B cell (primary cell): Measurements from ENCODE around the gene KCNIP1. TPM values are rescaled to one million over a fixed set of nuclear protein-coding genes. Genes with fewer than 3 reads are reported as not detected.

Experiments used
- ATAC-seq: fragments of 200-7000 bp; cut with Tn5 transposase; one replicate; pipeline ENCODE4 v1.10.0; 2021; ENCODE audit warnings: low read depth, mild to moderate bottlenecking, moderate number of reproducible peaks, moderate library complexity
- CTCF ChIA-PET: fragments of 350-600 bp; sonication (Branson Sonifier 250); formaldehyde crosslinking; loops from one replicate; lab custom pipeline; 2021; ENCODE audit warnings: antibody characterized with exemption, inconsistent platforms; lab: Charles Lee
- POLR2A ChIA-PET: fragments of 350-600 bp; sonication (Branson Sonifier 250); formaldehyde crosslinking; loops from one replicate; lab custom pipeline; 2021; ENCODE audit warnings: antibody characterized with exemption; lab: Charles Lee
- DNase-seq: peaks from one replicate; pipeline ENCODE4 v3.0.0; 2013
- H2AFZ ChIP-seq: 2 replicates; pipeline ENCODE4 v1.6.1; 2012; ENCODE audit warnings: mild to moderate bottlenecking, low read depth, low read length; ENCODE audit not compliant: insufficient read depth, poor library complexity, severe bottlenecking
- H3K27ac ChIP-seq, 2 donors: 1 replicate in 1 of 2; 2 replicates in 1 of 2; pipeline ENCODE4 v1.5.1; 2012 to 2013; ENCODE audit warnings: low read length in 2 of 2, mild to moderate bottlenecking in 2 of 2, moderate library complexity in 1 of 2
- H3K27me3 ChIP-seq, 4 experiments: fragments of 200-600 bp in 1 of 4; sonication (generic) in 1 of 4; replicated peaks in 1 of 4; 1 replicate in 2 of 4; 2 replicates in 2 of 4; pipeline versions ENCODE4 v1.6.1 to v1.7.0; 2013 to 2016; ENCODE audit warnings: low read length in 3 of 4, mild to moderate bottlenecking in 2 of 4, mixed read lengths in 1 of 4, moderate library complexity in 1 of 4; ENCODE audit not compliant: insufficient read depth in 4 of 4, control insufficient read depth in 3 of 4; ENCODE audit errors: control extremely low read depth in 1 of 4
- H3K36me3 ChIP-seq, 2 experiments: replicated peaks in 1 of 2; 1 replicate in 1 of 2; 2 replicates in 1 of 2; pipeline versions ENCODE4 v1.6.1 to v1.7.1; 2013; ENCODE audit warnings: low read length in 1 of 2; ENCODE audit not compliant: insufficient read depth in 2 of 2, control insufficient read depth in 1 of 2; ENCODE audit errors: control extremely low read depth in 1 of 2, extremely low read depth in 1 of 2
- H3K4me1 ChIP-seq, 2 donors: fragments of 200-600 bp in 1 of 2; sonication (generic) in 1 of 2; 1 replicate in 1 of 2; 2 replicates in 1 of 2; pipeline versions ENCODE4 v1.5.1 to v1.6.1; 2013 to 2017; ENCODE audit warnings: low read length in 2 of 2; ENCODE audit not compliant: control insufficient read depth in 2 of 2, insufficient read depth in 2 of 2
- H3K4me2 ChIP-seq: replicated peaks from 2 replicates; pipeline ENCODE3; 2012; ENCODE audit warnings: mild to moderate bottlenecking, low read depth, low read length; ENCODE audit not compliant: poor library complexity, severe bottlenecking
- H3K4me3 ChIP-seq, 5 experiments: fragments of 200-600 bp in 1 of 5; sonication (generic) in 1 of 5; 1 replicate in 3 of 5; 2 replicates in 2 of 5; pipeline versions ENCODE4 v1.5.1 to v1.7.0; 2011 to 2016; ENCODE audit warnings: low read length in 4 of 5, mild to moderate bottlenecking in 4 of 5, low read depth in 2 of 5, control low read depth in 1 of 5, moderate library complexity in 1 of 5; ENCODE audit not compliant: insufficient read depth in 1 of 5; ENCODE audit errors: control extremely low read depth in 1 of 5, extremely low read depth in 1 of 5
- H3K79me2 ChIP-seq: fragments of 200-600 bp; sonication (generic); one replicate; pipeline ENCODE4 v1.6.0; 2016; ENCODE audit warnings: low read length; ENCODE audit not compliant: control insufficient read depth, insufficient read depth
- H3K9ac ChIP-seq: fragments of 200-600 bp; sonication (generic); 2 replicates; pipeline ENCODE4 v1.6.1; 2017; ENCODE audit warnings: mild to moderate bottlenecking, low read length, moderate library complexity
- H3K9me3 ChIP-seq, 3 donors: one replicate each; pipeline versions ENCODE4 v1.6.1 to v1.7.1; 2013; ENCODE audit warnings: low read length in 2 of 3; ENCODE audit not compliant: control insufficient read depth in 2 of 3, insufficient read depth in 1 of 3; ENCODE audit errors: control extremely low read depth in 1 of 3
- H4K20me1 ChIP-seq: 2 replicates; pipeline ENCODE4 v1.6.0; 2012; ENCODE audit warnings: mild to moderate bottlenecking, low read length; ENCODE audit not compliant: insufficient read depth, control insufficient read depth, poor library complexity, severe bottlenecking
- H3K27ac Mint-ChIP-seq: one replicate; pipeline ENCODE4 v1.8.0; 2021; ENCODE audit warnings: mixed read lengths
- H3K27me3 Mint-ChIP-seq: one replicate; pipeline ENCODE4 v1.8.0; 2021; ENCODE audit warnings: mixed read lengths
- H3K4me1 Mint-ChIP-seq: one replicate; pipeline ENCODE4 v1.8.0; 2021; ENCODE audit warnings: mixed read lengths
- H3K4me3 Mint-ChIP-seq: one replicate; pipeline ENCODE4 v1.8.0; 2021; ENCODE audit warnings: mixed read lengths
- H3K9me3 Mint-ChIP-seq: one replicate; pipeline ENCODE4 v1.8.0; 2022; ENCODE audit warnings: mixed read lengths; ENCODE audit not compliant: insufficient read depth
- EZH2 ChIP-seq: IDR thresholded peaks from 2 replicates; pipeline ENCODE4 v1.6.1; 2012; ENCODE audit warnings: borderline replicate concordance, low read depth, mild to moderate bottlenecking, moderate library complexity, low read length; ENCODE audit not compliant: insufficient read depth, poor library complexity, severe bottlenecking
- WGBS: methylation state at CpG from one replicate; pipeline ENCODE4 v1.1.5; 2013; ENCODE audit warnings: missing lambda C conversion rate; ENCODE audit not compliant: insufficient coverage; 5-methylcytosine and 5-hydroxymethylcytosine counted together
- intact Hi-C: fragments of 100-400 bp; cut with micrococcal nuclease; formaldehyde crosslinking; loops from one replicate; pipeline ENCODE4 v1.10.0; 2022
- polyA plus RNA-seq: library from polyadenylated mRNA; depleted of rRNA; stranded (reverse); fragments of >200 nt; gene quantifications from 2 replicates; pipeline ENCODE4 v1.2.3, GENCODE V29; 2012
- total RNA-seq, 2 donors: library from RNA; stranded (reverse); fragments of 120-200 nt in 1 of 2; gene quantifications; 1 replicate in 1 of 2; 2 replicates in 1 of 2; pipeline versions ENCODE4 v1.2.3 to v1.2.4, GENCODE V29; 2013 to 2022
- TF ChIP-seq, protein P1 (sequence below): fragments of 200-600 bp; IDR thresholded peaks from one replicate; pipeline ENCODE4 v1.8.0; 2022; ENCODE audit warnings: antibody characterized with exemption, mild to moderate bottlenecking

The KCNIP1 gene
- total and polyA plus RNA-seq, 2 donors (not counting 1 experiment from before 2014, with no cell fraction given), result not detected

DNA sequence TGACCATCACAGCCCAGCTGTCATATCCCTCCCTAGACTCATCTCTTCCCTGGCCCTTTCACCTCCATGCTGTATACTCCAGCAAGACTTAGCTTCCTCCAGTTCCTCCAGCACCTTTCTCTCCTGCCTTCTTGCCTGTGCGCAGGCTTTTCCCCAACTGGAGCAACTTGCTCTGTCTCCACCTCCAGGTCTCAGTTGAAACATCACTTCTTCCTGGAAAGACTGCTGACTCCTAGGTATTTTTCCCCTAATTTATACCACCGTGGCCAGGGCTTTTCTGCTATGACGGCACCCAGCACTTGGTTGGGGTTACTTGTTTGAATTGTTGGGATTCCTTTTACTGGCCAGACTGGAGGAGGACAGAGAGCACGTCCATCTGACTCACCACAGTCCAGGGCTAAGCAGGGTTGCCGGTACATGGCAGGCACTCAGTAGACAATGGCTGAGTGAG, 67.5 kb downstream of the KCNIP1 start:
- Histone ChIP-seq H4K20me1 (no peaks in the 10 kb centered on the region), H3K27me3 (peaks cover 0 to 6% (median 2%) of the 10 kb centered on the region in 4 experiments), H3K36me3 (no peaks in the 10 kb centered on the region), H2AFZ (no peak overlapping the region), H3K27ac (no peak overlapping the region), H3K79me2 (no peaks in the 10 kb centered on the region), H3K4me2 (no peak overlapping the region), H3K4me1 (no peaks in the 10 kb centered on the region), H3K9me3 (peaks cover 0 to 2% (median 0%) of the 10 kb centered on the region in 3 donors), H3K4me3 (no peak overlapping the region), H3K9ac (no peak overlapping the region)
- ChIA-PET CTCF (no interaction called here), POLR2A (no interaction called here)
- Mint-ChIP-seq H3K27me3 (peaks cover 13% of the 10 kb centered on the region), H3K4me3 (no peak overlapping the region), H3K9me3 (no peaks in the 10 kb centered on the region), H3K4me1 (peaks cover 3% of the 10 kb centered on the region), H3K27ac (no peak overlapping the region)
- DNase-seq, result no peak
- intact Hi-C loops, result no loop called here
- TF ChIP-seq, protein P1, sequence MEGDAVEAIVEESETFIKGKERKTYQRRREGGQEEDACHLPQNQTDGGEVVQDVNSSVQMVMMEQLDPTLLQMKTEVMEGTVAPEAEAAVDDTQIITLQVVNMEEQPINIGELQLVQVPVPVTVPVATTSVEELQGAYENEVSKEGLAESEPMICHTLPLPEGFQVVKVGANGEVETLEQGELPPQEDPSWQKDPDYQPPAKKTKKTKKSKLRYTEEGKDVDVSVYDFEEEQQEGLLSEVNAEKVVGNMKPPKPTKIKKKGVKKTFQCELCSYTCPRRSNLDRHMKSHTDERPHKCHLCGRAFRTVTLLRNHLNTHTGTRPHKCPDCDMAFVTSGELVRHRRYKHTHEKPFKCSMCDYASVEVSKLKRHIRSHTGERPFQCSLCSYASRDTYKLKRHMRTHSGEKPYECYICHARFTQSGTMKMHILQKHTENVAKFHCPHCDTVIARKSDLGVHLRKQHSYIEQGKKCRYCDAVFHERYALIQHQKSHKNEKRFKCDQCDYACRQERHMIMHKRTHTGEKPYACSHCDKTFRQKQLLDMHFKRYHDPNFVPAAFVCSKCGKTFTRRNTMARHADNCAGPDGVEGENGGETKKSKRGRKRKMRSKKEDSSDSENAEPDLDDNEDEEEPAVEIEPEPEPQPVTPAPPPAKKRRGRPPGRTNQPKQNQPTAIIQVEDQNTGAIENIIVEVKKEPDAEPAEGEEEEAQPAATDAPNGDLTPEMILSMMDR, result no peak
- no peak for TF ChIP-seq EZH2
- 94% methylated on average over 3 of the region's 5 CpGs for WGBS
- ATAC-seq, result no peak

DNA sequence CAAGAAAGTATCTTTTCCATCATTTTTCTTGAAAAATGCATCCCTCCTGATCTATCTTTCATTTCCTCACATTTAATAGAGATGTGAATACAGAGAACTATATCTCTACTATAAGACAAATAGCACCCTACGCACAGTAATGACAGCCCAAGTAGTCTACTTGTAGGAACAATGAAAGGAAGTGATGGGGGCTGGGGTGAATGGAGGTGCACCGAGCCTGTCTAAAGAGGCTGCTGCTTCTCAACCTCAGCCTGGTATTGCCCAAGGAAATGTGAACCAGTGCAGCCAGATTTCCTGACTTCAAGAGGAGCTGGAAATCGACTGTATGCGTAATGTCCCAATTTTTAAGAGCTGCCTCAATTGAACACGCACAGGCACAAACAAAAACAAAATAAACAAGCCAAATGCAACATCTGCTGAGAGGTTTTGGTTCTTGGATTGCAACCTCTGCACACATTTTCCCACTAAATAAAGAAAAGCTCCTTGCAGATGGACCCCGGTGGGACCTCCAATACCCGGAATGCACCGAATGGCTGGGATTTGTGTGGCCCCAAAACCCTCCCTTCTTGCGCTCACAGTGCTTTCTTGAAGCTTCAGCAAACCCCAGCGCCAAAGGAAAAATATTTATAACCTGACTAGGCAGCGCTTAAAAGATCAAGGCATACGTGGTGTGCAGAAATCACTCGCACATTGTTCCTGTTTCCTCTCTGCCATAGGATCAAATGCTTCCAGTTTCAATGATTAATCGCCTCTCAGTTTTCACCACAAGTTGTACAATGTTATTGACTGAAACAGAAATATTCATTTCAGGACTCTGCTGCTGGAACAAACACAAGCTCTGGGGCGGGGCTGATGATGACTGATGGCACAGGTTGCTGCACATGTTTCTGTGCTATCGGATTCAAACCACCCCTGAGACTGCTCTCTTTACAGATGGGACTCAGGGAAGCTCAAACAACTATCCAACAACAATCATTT, 68.3 kb downstream of the KCNIP1 start:
- Mint-ChIP-seq H3K27me3 (peaks cover 8% of the 10 kb centered on the region), H3K4me3 (no peak overlapping the region), H3K27ac (no peak overlapping the region), H3K4me1 (peaks cover 3% of the 10 kb centered on the region), H3K9me3 (no peaks in the 10 kb centered on the region)
- Histone ChIP-seq H3K4me2 (no peak overlapping the region), H2AFZ (no peak overlapping the region), H3K4me1 (no peaks in the 10 kb centered on the region), H3K27me3 (peaks cover 0 to 6% (median 1%) of the 10 kb centered on the region in 4 experiments), H3K4me3 (no peak overlapping the region), H4K20me1 (no peaks in the 10 kb centered on the region), H3K9me3 (peaks cover 0 to 2% (median 0%) of the 10 kb centered on the region in 3 donors), H3K9ac (no peak overlapping the region), H3K27ac (no peak overlapping the region), H3K79me2 (no peaks in the 10 kb centered on the region), H3K36me3 (no peaks in the 10 kb centered on the region)
- DNase-seq (no peak), ATAC-seq (no peak)
- intact Hi-C loops, result no loop called here
- whole genome bisulfite sequencing, result 6% methylated on average over 13 of the region's 16 CpGs
- ChIA-PET CTCF (no interaction called here), POLR2A (no interaction called here)
- no peak for TF ChIP-seq EZH2
- TF ChIP-seq, protein P1, result no peak
